Measurements from ENCODE around the gene ENPP1. TPM values are rescaled to one million over a fixed set of nuclear protein-coding genes. Genes with fewer than 3 reads are reported as not detected.

ENPP1 gene
- total RNA-seq (2014; rRNA removed; shearing (Covaris generic)) = 5.0 and 5.6 TPM in 2 replicates

- peak; percentile 55 for DNase-seq (ENCODE audit: low spot score)
Measured at GRCh38 chr6:131807644-131808459, at the start of gene ENPP1. TSS of gene ENPP1 (plus strand) at chr6:131808020. CDS start at chr6:131808036, 16 bp downstream.

- DNase-seq (ENCODE audit: low spot score) = no peak
Measured at GRCh38 chr6:131758920-131759319, 48.9 kb upstream of the ENPP1 start.

GRCh38 chr6:131761060-131761761, 46.6 kb upstream of the ENPP1 start:
- DNase-seq (ENCODE audit: low spot score) = peak; percentile 23

GRCh38 chr6:131761762-131762067, 46.1 kb upstream of the ENPP1 start:
- no peak for DNase-seq (ENCODE audit: low spot score)

GRCh38 chr6:131762984-131763383, 44.8 kb upstream of the ENPP1 start:
- no peak for DNase-seq (ENCODE audit: low spot score)

GRCh38 chr6:131763749-131764148, 44.1 kb upstream of the ENPP1 start:
- DNase-seq (ENCODE audit: low spot score) = no peak

GRCh38 chr6:131764350-131764749, 43.5 kb upstream of the ENPP1 start:
- DNase-seq (ENCODE audit: low spot score) = no peak

GRCh38 chr6:131765081-131765803, 42.6 kb upstream of the ENPP1 start:
- no peak for DNase-seq (ENCODE audit: low spot score)

- no peak for DNase-seq (ENCODE audit: low spot score)
Measured at GRCh38 chr6:131765804-131766135, 42.0 kb upstream of the ENPP1 start.

GRCh38 chr6:131766631-131767030, 41.2 kb upstream of the ENPP1 start:
- no peak for DNase-seq (ENCODE audit: low spot score)

- no peak for DNase-seq (ENCODE audit: low spot score)
Measured at GRCh38 chr6:131768964-131769363, 38.9 kb upstream of the ENPP1 start.

GRCh38 chr6:131769385-131770141, 38.3 kb upstream of the ENPP1 start:
- DNase-seq (ENCODE audit: low spot score) = no peak

- DNase-seq (ENCODE audit: low spot score) = no peak
Measured at GRCh38 chr6:131770776-131771175, 37.0 kb upstream of the ENPP1 start.

GRCh38 chr6:131773284-131773950, 34.4 kb upstream of the ENPP1 start:
- DNase-seq (ENCODE audit: low spot score) = no peak

- DNase-seq (ENCODE audit: low spot score) = no peak
Measured at GRCh38 chr6:131775886-131776285, 31.9 kb upstream of the ENPP1 start.

GRCh38 chr6:131776985-131777384, 30.8 kb upstream of the ENPP1 start:
- DNase-seq (ENCODE audit: low spot score) = no peak

- no peak for DNase-seq (ENCODE audit: low spot score)
Measured at GRCh38 chr6:131778169-131778568, 29.7 kb upstream of the ENPP1 start.

- DNase-seq (ENCODE audit: low spot score) = no peak
Measured at GRCh38 chr6:131779304-131779703, 28.5 kb upstream of the ENPP1 start.

GRCh38 chr6:131780600-131780999, 27.2 kb upstream of the ENPP1 start:
- no peak for DNase-seq (ENCODE audit: low spot score)

GRCh38 chr6:131781687-131782086, 26.1 kb upstream of the ENPP1 start:
- DNase-seq (ENCODE audit: low spot score) = no peak

- no peak for DNase-seq (ENCODE audit: low spot score)
Measured at GRCh38 chr6:131782764-131783163, 25.1 kb upstream of the ENPP1 start.

Data from A172 (cell line).